ENCODE measurements around the gene PTCH2.
"Not testable (repeated sequence)": the region's sequence is repeated elsewhere in the genome, so short reads cannot be mapped to it uniquely, and the experiment has no call there.

The PTCH2 gene

GRCh38 chr1:44842862-44843655, at the start of gene PTCH2:
TSS of gene PTCH2 (minus strand) at chr1:44843253. CDS start at chr1:44842932, 321 bp downstream.
- peak; percentile 89 for DNase-seq

- peak; percentile 5 for DNase-seq
Observed at GRCh38 chr1:44890007-44890406, 47.0 kb upstream of the PTCH2 start.

- no peak for DNase-seq
Observed at GRCh38 chr1:44885406-44885805, 42.4 kb upstream of the PTCH2 start.

- DNase-seq, result no peak
Observed at GRCh38 chr1:44884746-44885145, 41.7 kb upstream of the PTCH2 start.

- no peak for DNase-seq
Observed at GRCh38 chr1:44881011-44881632, 38.1 kb upstream of the PTCH2 start.

GRCh38 chr1:44874155-44874554, 31.1 kb upstream of the PTCH2 start:
- DNase-seq, result no peak

- DNase-seq, result no peak
Observed at GRCh38 chr1:44870096-44870495, 27.0 kb upstream of the PTCH2 start.

- DNase-seq, result no peak
Observed at GRCh38 chr1:44867801-44868200, 24.7 kb upstream of the PTCH2 start.

- DNase-seq, result no peak
Observed at GRCh38 chr1:44862829-44863401, 19.9 kb upstream of the PTCH2 start.

GRCh38 chr1:44860891-44861425, 17.9 kb upstream of the PTCH2 start:
- DNase-seq, result no peak

- DNase-seq, result no peak
Observed at GRCh38 chr1:44860331-44860730, 17.3 kb upstream of the PTCH2 start.

- DNase-seq, result no peak
Observed at GRCh38 chr1:44857446-44857845, 14.4 kb upstream of the PTCH2 start.

GRCh38 chr1:44855742-44856141, 12.7 kb upstream of the PTCH2 start:
- no peak for DNase-seq

- no peak for DNase-seq
Observed at GRCh38 chr1:44854970-44855369, 11.9 kb upstream of the PTCH2 start.

GRCh38 chr1:44853201-44853600, 10.1 kb upstream of the PTCH2 start:
- DNase-seq, result no peak

- no peak for DNase-seq
Observed at GRCh38 chr1:44851308-44851707, 8.3 kb upstream of the PTCH2 start.

- DNase-seq, result no peak
Observed at GRCh38 chr1:44849575-44850132, 6.6 kb upstream of the PTCH2 start.

- DNase-seq, result no peak
Observed at GRCh38 chr1:44848456-44849181, 5.6 kb upstream of the PTCH2 start.

GRCh38 chr1:44847845-44848244, 4.8 kb upstream of the PTCH2 start:
- DNase-seq, result no peak

GRCh38 chr1:44846985-44847384, 3.9 kb upstream of the PTCH2 start:
- DNase-seq, result no peak

- peak; percentile 34 for DNase-seq
Observed at GRCh38 chr1:44842486-44842861, 579 bp downstream of the PTCH2 start.

- DNase-seq, result no peak
Observed at GRCh38 chr1:44839576-44839975, 3.5 kb downstream of the PTCH2 start.

- not testable (repeated sequence) for DNase-seq
Observed at GRCh38 chr1:44838294-44838693, 4.8 kb downstream of the PTCH2 start.

Measured in NCI-H69 (cell line).